Smooth muscle cell (in vitro differentiated cells): ENCODE data around the gene ATXN7L1. TPM values are rescaled to one million over a fixed set of nuclear protein-coding genes. Genes with fewer than 3 reads are reported as not detected.

ENCODE experiments used
- DNase-seq: peaks from one replicate; lab custom pipeline; 2025; ENCODE audit not compliant: unreplicated experiment; lab: John Stamatoyannopoulos, UW
- H2AFZ ChIP-seq: fragments of 200-600 bp; sonication (generic); 2 replicates; pipeline ENCODE4 v1.6.0; 2016; ENCODE audit warnings: antibody characterized with exemption, low read depth, mild to moderate bottlenecking
- H3F3A ChIP-seq: fragments of 200-600 bp; sonication (generic); 2 replicates; pipeline ENCODE4 v1.6.0; 2017; ENCODE audit warnings: antibody characterized with exemption, low read depth
- H3K27ac ChIP-seq: fragments of 200-600 bp; sonication (generic); 2 replicates; pipeline ENCODE4 v1.5.1; 2016; ENCODE audit warnings: low read depth, mild to moderate bottlenecking
- H3K27me3 ChIP-seq: fragments of 200-600 bp; sonication (generic); 2 replicates; pipeline ENCODE4 v1.6.1; 2016; ENCODE audit warnings: low read depth, mild to moderate bottlenecking
- H3K36me3 ChIP-seq: fragments of 200-600 bp; sonication (generic); 2 replicates; pipeline ENCODE4 v1.5.1; 2016; ENCODE audit warnings: low read depth
- H3K4me1 ChIP-seq: fragments of 200-600 bp; sonication (generic); 2 replicates; pipeline ENCODE4 v1.5.1; 2016; ENCODE audit warnings: low read depth
- H3K4me2 ChIP-seq: fragments of 200-600 bp; sonication (generic); 2 replicates; pipeline ENCODE4 v1.6.0; 2016; ENCODE audit warnings: mild to moderate bottlenecking
- H3K4me3 ChIP-seq: fragments of 200-600 bp; sonication (generic); 2 replicates; pipeline ENCODE4 v1.5.1; 2016; ENCODE audit warnings: mild to moderate bottlenecking
- H3K79me2 ChIP-seq: fragments of 200-600 bp; sonication (generic); 2 replicates; pipeline ENCODE4 v1.6.0; 2016; ENCODE audit warnings: low read depth, mild to moderate bottlenecking
- H3K9ac ChIP-seq: fragments of 200-600 bp; sonication (generic); 2 replicates; pipeline ENCODE4 v1.6.0; 2016; ENCODE audit warnings: low read depth
- H3K9me3 ChIP-seq: fragments of 200-600 bp; sonication (generic); replicated peaks from 2 replicates; pipeline ENCODE4 v1.5.1; 2016; ENCODE audit warnings: low read depth
- H4K20me1 ChIP-seq: fragments of 200-600 bp; sonication (generic); 2 replicates; pipeline ENCODE4 v1.6.0; 2016; ENCODE audit warnings: low read depth
- CTCF ChIP-seq: fragments of 200-600 bp; sonication (generic); IDR thresholded peaks from 2 replicates; pipeline ENCODE4 v1.5.1; 2017; ENCODE audit warnings: borderline replicate concordance, mild to moderate bottlenecking, antibody characterized with exemption; ENCODE audit not compliant: insufficient read depth, poor library complexity, severe bottlenecking
- WGBS: methylation state at CpG from one replicate; pipeline ENCODE4 v1.1.7; 2016; ENCODE audit warnings: low lambda C conversion rate; 5-methylcytosine and 5-hydroxymethylcytosine counted together
- polyA plus RNA-seq: library from polyadenylated mRNA; unstranded; fragments of >200 nt; fragmentation: Nextera tagmentation; extraction: Ambion mirVana; gene quantifications from 2 replicates; pipeline ENCODE4 v1.2.1, GENCODE V29; 2016
- total RNA-seq: library from RNA; depleted of rRNA; stranded (reverse); fragments of >200 nt; gene quantifications from 2 replicates; pipeline ENCODE4 v1.2.3, GENCODE V29; 2014

ATXN7L1 gene
- total and polyA plus RNA-seq, 2 experiments from 2014 or later = 3.3 to 4.4 TPM

- Histone ChIP-seq H4K20me1 (no peaks in the 10 kb centered on the region), H3F3A (peaks cover 18% of the 10 kb centered on the region)
- DNase-seq = no peak
Observed at GRCh38 chr7:105831824-105832535, 44.4 kb downstream of the ATXN7L1 start.

GRCh38 chr7:105831302-105831620 lies 45.1 kb downstream of the ATXN7L1 start:
- Histone ChIP-seq H3K27me3 (no peaks in the 10 kb centered on the region), H3K9me3 (no peaks in the 10 kb centered on the region), H4K20me1 (no peaks in the 10 kb centered on the region), H3K27ac (no peak overlapping the region), H3K9ac (no peak overlapping the region), H3K4me2 (peak overlapping the region; percentile 34), H3K4me1 (peaks cover 16% of the 10 kb centered on the region), H3F3A (peaks cover 18% of the 10 kb centered on the region), H2AFZ (no peak overlapping the region), H3K4me3 (no peak overlapping the region), H3K36me3 (no peaks in the 10 kb centered on the region), H3K79me2 (no peaks in the 10 kb centered on the region)
- WGBS = 92% methylated on average over 3 of the region's 3 CpGs
- TF ChIP-seq CTCF = no peak
- no peak for DNase-seq

More at GRCh38 chr7:105831824-105832535, 44.4 kb downstream of the ATXN7L1 start:
- 96% methylated on average over 4 of the region's 4 CpGs for WGBS
- H3K4me2 ChIP-seq = no peak overlapping the region
- no peaks in the 10 kb centered on the region for H3K79me2 ChIP-seq
- H3K9me3 ChIP-seq = no peaks in the 10 kb centered on the region
- H3K27me3 ChIP-seq = no peaks in the 10 kb centered on the region
- H3K4me1 ChIP-seq = peaks cover 16% of the 10 kb centered on the region
- H3K9ac ChIP-seq = no peak overlapping the region
- no peaks in the 10 kb centered on the region for H3K36me3 ChIP-seq
- H3K27ac ChIP-seq = no peak overlapping the region
- no peak overlapping the region for H2AFZ ChIP-seq
- H3K4me3 ChIP-seq = no peak overlapping the region
- no peak for TF ChIP-seq CTCF

GRCh38 chr7:105830405-105831301 lies 45.7 kb downstream of the ATXN7L1 start:
- Histone ChIP-seq H3K9ac (no peak overlapping the region), H3K4me3 (no peak overlapping the region), H3K4me2 (peak overlapping the region; percentile 58), H3K4me1 (peaks cover 16% of the 10 kb centered on the region), H3K9me3 (no peaks in the 10 kb centered on the region), H4K20me1 (no peaks in the 10 kb centered on the region), H3K79me2 (no peaks in the 10 kb centered on the region), H3F3A (peaks cover 18% of the 10 kb centered on the region), H2AFZ (no peak overlapping the region), H3K27ac (peak overlapping the region; percentile 69), H3K36me3 (no peaks in the 10 kb centered on the region), H3K27me3 (no peaks in the 10 kb centered on the region)
- 55% methylated on average over 6 of the region's 6 CpGs for WGBS
- no peak for TF ChIP-seq CTCF
- DNase-seq = no peak
